PFSK-1 (cell line): ENCODE data around the gene PCSK5.

Experiments used
- FOXP2 ChIP-seq: optimal IDR thresholded peaks from 2 replicates; pipeline ENCODE3; 2011; ENCODE audit warnings: borderline replicate concordance, control low read depth, inconsistent platforms; ENCODE audit not compliant: insufficient read depth; ENCODE audit errors: extremely low read length, extremely low read depth
- POLR2AphosphoS5 ChIP-seq: IDR thresholded peaks from 2 replicates; pipeline ENCODE4 v1.6.1; 2012; ENCODE audit warnings: low read depth, mild to moderate bottlenecking, control low read depth, low read length, moderate library complexity
- SIN3A ChIP-seq: IDR thresholded peaks from 2 replicates; pipeline ENCODE4 v1.6.1; 2012; ENCODE audit warnings: mild to moderate bottlenecking, low read length, moderate library complexity, borderline replicate concordance; ENCODE audit not compliant: insufficient read depth
- TAF1 ChIP-seq: IDR thresholded peaks from 2 replicates; pipeline ENCODE4 v1.6.1; 2012; ENCODE audit warnings: low read length, control low read depth, borderline replicate concordance; ENCODE audit not compliant: insufficient read depth
- TF ChIP-seq, protein P1 (sequence below), 2 experiments: IDR thresholded peaks; 2 replicates each; pipeline versions ENCODE4 v1.6.1 to v1.8.0; 2011 to 2012; ENCODE audit warnings: low read depth in 2 of 2, low read length in 2 of 2, control low read depth in 1 of 2, inconsistent platforms in 1 of 2, mild to moderate bottlenecking in 1 of 2, moderate library complexity in 1 of 2; ENCODE audit not compliant: insufficient read depth in 1 of 2

Gene PCSK5

DNA sequence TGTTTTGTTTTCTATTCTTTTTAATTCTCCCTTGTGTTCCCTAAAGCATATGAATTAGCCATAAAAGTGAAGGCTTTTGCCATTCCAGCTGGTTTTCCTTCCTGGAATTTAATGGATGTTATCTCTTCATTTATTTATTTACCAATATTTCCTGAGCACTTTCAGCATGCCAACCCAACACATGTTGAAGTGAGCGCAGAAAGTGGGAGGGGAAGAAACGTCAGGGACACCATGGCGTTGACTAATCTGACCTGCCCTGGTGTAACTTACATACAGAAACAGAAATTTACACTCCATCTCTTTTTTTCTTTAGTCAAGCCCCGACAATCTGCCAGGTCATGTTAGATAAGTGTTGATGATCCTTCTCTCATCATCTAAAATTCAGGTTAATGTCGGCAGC is 247.5 kb downstream of the PCSK5 start:
- TF ChIP-seq SIN3A (no peak), POLR2AphosphoS5 (no peak), TAF1 (no peak), FOXP2 (no peak)
- TF ChIP-seq, protein P1, sequence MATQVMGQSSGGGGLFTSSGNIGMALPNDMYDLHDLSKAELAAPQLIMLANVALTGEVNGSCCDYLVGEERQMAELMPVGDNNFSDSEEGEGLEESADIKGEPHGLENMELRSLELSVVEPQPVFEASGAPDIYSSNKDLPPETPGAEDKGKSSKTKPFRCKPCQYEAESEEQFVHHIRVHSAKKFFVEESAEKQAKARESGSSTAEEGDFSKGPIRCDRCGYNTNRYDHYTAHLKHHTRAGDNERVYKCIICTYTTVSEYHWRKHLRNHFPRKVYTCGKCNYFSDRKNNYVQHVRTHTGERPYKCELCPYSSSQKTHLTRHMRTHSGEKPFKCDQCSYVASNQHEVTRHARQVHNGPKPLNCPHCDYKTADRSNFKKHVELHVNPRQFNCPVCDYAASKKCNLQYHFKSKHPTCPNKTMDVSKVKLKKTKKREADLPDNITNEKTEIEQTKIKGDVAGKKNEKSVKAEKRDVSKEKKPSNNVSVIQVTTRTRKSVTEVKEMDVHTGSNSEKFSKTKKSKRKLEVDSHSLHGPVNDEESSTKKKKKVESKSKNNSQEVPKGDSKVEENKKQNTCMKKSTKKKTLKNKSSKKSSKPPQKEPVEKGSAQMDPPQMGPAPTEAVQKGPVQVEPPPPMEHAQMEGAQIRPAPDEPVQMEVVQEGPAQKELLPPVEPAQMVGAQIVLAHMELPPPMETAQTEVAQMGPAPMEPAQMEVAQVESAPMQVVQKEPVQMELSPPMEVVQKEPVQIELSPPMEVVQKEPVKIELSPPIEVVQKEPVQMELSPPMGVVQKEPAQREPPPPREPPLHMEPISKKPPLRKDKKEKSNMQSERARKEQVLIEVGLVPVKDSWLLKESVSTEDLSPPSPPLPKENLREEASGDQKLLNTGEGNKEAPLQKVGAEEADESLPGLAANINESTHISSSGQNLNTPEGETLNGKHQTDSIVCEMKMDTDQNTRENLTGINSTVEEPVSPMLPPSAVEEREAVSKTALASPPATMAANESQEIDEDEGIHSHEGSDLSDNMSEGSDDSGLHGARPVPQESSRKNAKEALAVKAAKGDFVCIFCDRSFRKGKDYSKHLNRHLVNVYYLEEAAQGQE (IDR thresholded peaks at IDR 0.05; ENCODE audit: insufficient read depth in 1 of 2, low read depth in 2 of 2, low read length in 2 of 2), result no peak

DNA sequence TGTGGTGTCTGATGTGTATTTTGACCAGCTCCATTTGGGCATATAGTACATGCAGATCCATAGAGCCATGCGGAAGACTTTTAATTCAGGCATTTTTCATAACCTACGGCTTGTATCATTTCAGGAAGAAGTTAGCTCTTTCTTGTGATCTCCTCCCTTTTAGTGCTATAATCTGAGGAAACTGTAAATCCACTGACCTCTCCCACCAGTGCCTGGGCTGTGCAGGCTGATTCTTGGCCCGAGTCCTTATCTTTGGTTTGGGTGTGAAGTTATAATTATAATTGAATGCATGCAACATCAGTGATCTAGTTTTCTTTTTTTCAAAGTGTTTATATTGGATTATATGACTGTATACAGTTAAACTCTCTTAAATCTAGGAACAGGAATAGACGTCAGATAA is 247.9 kb downstream of the PCSK5 start:
- no peak for TF ChIP-seq POLR2AphosphoS5
- TF ChIP-seq, protein P1 (IDR thresholded peaks at IDR 0.05; ENCODE audit: insufficient read depth in 1 of 2, low read depth in 2 of 2, low read length in 2 of 2), result no peak
- no peak for TF ChIP-seq FOXP2
- no peak for TF ChIP-seq TAF1
- no peak for TF ChIP-seq SIN3A

DNA sequence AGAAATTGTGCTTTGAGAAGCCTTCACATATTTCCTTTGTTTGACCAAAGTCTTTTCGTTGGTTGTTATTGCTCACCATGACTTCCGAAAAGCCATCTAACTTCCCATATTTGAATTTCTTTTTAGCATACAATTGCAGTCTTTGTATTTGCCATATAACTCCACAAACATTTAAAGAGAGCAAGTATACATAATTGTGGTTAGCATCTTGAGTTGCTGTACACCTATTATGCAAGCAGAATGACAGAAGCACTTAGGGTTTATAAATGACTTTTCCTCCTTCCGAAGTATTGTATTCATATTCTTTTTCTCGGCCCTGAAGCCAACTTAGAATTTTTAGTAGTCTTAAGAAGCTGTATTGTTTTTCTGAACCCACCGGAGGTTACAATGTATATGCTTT is 253.4 kb downstream of the PCSK5 start:
- no peak for TF ChIP-seq TAF1
- TF ChIP-seq SIN3A, result no peak
- TF ChIP-seq FOXP2, result no peak
- TF ChIP-seq, protein P1 (IDR thresholded peaks at IDR 0.05; ENCODE audit: insufficient read depth in 1 of 2, low read depth in 2 of 2, low read length in 2 of 2), result no peak
- TF ChIP-seq POLR2AphosphoS5, result no peak

DNA sequence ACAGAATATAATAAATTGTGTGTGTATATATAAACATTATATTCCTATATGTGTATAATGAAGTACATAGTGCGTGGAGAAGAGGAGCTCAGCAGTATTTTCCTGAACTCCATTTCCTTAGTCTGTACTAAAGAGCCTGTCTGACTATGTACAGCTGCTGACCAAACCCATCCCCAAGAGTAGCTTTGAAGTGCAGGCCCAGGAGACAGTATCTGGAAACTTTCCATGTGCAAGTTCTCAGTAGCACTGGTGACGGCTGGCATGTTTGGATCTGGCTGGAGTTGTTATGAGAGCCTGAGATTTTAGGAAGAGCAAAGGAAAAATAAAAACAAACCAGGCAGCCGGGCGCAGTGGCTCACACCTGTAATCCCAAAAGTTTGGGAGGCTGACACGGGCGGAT is 259.5 kb downstream of the PCSK5 start:
- TF ChIP-seq POLR2AphosphoS5 (no peak), TAF1 (no peak), SIN3A (no peak), FOXP2 (no peak)
- TF ChIP-seq, protein P1 (IDR thresholded peaks at IDR 0.05; ENCODE audit: insufficient read depth in 1 of 2, low read depth in 2 of 2, low read length in 2 of 2), result no peak

DNA sequence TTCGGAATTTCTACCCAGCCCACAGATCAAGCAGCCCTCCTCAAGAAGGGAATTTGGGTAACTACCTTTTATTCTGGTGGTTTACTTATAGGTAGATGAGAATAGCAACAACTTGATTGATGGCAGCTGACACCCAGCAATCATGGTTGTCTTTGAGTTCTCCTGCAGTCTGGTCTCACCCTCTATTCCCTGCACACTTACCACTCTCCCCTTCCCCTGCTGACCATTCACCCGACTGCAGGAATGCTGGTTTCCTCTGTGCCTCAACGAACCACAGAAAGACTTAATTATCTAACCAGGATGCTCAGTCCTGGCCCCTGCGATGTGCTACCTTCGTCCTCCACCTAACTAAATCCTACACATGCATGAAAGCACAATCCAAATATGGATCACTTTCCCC is 260.8 kb downstream of the PCSK5 start:
- TF ChIP-seq, protein P1 (IDR thresholded peaks at IDR 0.05; ENCODE audit: insufficient read depth in 1 of 2, low read depth in 2 of 2, low read length in 2 of 2), result no peak
- TF ChIP-seq TAF1 (no peak), FOXP2 (no peak), SIN3A (no peak), POLR2AphosphoS5 (no peak)
